Activated CD4-positive, CD25-positive, alpha-beta regulatory T cell treated with anti-CD3 and anti-CD28 coated beads, Interleukin-2, amount 50 U/mL, for 24 hours (primary cell): ENCODE data around the gene PHF20.
"Not testable (repeated sequence)": the region's sequence is repeated elsewhere in the genome, so short reads cannot be mapped to it uniquely, and the experiment has no call there.

ENCODE experiments used
- ATAC-seq, 2 donors: fragments of 150-1000 bp; cut with Tn5 transposase; one replicate each; pipeline ENCODE4 v1.10.0; 2021; ENCODE audit warnings: mild to moderate bottlenecking in 1 of 2, moderate library complexity in 1 of 2

PHF20 gene

GRCh38 chr20:35783811-35784210 is 12.0 kb downstream of the PHF20 start:
- not testable (repeated sequence) for ATAC-seq

- ATAC-seq = not testable (repeated sequence)
Observed at GRCh38 chr20:35785541-35785940, 13.7 kb downstream of the PHF20 start.

GRCh38 chr20:35788796-35789195 is 17.0 kb downstream of the PHF20 start:
- ATAC-seq = no peak

- ATAC-seq = no peak
Observed at GRCh38 chr20:35791097-35791496, 19.3 kb downstream of the PHF20 start.

- ATAC-seq = peak in 1 of 2 donors; percentile 33
Observed at GRCh38 chr20:35791821-35792220, 20.0 kb downstream of the PHF20 start.

- ATAC-seq = no peak
Observed at GRCh38 chr20:35792740-35793139, 20.9 kb downstream of the PHF20 start.

- no peak for ATAC-seq
Observed at GRCh38 chr20:35796571-35796970, 24.8 kb downstream of the PHF20 start.

GRCh38 chr20:35801865-35802264 is 30.1 kb downstream of the PHF20 start:
- ATAC-seq = no peak

- ATAC-seq = no peak
Observed at GRCh38 chr20:35806075-35806474, 34.3 kb downstream of the PHF20 start.

- no peak for ATAC-seq
Observed at GRCh38 chr20:35807877-35808276, 36.1 kb downstream of the PHF20 start.

GRCh38 chr20:35820715-35821114 is 48.9 kb downstream of the PHF20 start:
- no peak for ATAC-seq

- no peak for ATAC-seq
Observed at GRCh38 chr20:35821807-35822242, 50.0 kb downstream of the PHF20 start.

- ATAC-seq = no peak
Observed at GRCh38 chr20:35823147-35823546, 51.3 kb downstream of the PHF20 start.

GRCh38 chr20:35823937-35824336 is 52.1 kb downstream of the PHF20 start:
- no peak for ATAC-seq

GRCh38 chr20:35826397-35826998 is 54.7 kb downstream of the PHF20 start:
- ATAC-seq = no peak

- ATAC-seq = no peak
Observed at GRCh38 chr20:35828434-35828833, 56.6 kb downstream of the PHF20 start.

- no peak for ATAC-seq
Observed at GRCh38 chr20:35828916-35829315, 57.1 kb downstream of the PHF20 start.

- ATAC-seq = no peak
Observed at GRCh38 chr20:35830264-35830663, 58.4 kb downstream of the PHF20 start.

- ATAC-seq = peak; percentile 53 to 68
Observed at GRCh38 chr20:35831029-35831428, 59.2 kb downstream of the PHF20 start.

- no peak for ATAC-seq
Observed at GRCh38 chr20:35831971-35832370, 60.2 kb downstream of the PHF20 start.

- ATAC-seq = no peak
Observed at GRCh38 chr20:35833241-35833640, 61.4 kb downstream of the PHF20 start.

- no peak for ATAC-seq
Observed at GRCh38 chr20:35837577-35838195, 65.9 kb downstream of the PHF20 start.

GRCh38 chr20:35838205-35838604 is 66.4 kb downstream of the PHF20 start:
- no peak for ATAC-seq

GRCh38 chr20:35839904-35840303 is 68.1 kb downstream of the PHF20 start:
- no peak for ATAC-seq

GRCh38 chr20:35840421-35840820 is 68.6 kb downstream of the PHF20 start:
- ATAC-seq = peak in 1 of 2 donors; percentile 30
